Measurements from ENCODE around the gene DTYMK. TPM values are rescaled to one million over a fixed set of nuclear protein-coding genes. Genes with fewer than 3 reads are reported as not detected.

The DTYMK gene, protein sequence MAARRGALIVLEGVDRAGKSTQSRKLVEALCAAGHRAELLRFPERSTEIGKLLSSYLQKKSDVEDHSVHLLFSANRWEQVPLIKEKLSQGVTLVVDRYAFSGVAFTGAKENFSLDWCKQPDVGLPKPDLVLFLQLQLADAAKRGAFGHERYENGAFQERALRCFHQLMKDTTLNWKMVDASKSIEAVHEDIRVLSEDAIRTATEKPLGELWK
- polyA plus RNA-seq (2013, experiment 1 of 2; ENCODE audit: insufficient read length), result 46.1 TPM
- 42.9 TPM for polyA plus RNA-seq (2013, experiment 2 of 2; ENCODE audit: insufficient read length)

DNA sequence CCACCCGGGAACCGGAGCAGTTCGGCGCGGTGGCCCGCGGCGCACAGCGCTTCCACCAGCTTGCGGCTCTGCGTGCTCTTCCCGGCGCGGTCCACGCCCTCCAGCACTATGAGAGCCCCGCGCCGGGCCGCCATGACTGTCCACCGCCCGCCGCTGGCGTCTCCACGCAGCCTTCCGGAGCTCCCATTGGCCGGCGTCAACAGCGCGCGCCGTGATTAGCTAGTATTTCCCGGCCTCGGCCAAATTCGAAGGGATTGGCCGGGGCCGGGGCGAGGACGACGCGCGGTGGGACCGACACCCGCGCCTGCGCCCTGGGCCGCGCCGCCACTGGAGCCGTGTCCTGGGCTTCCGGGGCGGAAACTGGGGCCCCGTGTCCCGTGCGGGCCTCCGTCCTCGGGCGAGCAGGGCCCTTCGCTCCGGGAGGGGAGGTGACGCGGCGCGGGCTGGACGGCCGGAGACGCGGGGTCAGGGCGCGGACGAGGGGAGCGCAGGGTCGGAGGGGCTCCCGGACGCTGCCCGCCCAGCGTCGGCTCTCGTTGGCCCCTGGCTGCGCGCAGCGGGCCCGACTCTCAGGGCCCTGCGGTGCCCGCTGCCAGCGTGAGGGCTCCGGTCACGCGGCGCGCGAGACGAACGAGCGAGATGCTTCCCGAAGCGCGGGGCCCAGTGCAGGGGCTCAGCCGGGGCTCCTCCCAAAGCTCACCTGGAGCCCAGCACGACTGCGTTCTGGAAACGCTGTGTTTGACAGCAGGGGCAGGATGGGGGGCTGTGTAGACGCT lies at the start of gene DTYMK:
Gene DTYMK (minus strand): TSS at position 166 of the 776 bp plus-strand sequence. CDS start 32 bp downstream, at position 134.
- DNase-seq, result peak; percentile 97

DNA sequence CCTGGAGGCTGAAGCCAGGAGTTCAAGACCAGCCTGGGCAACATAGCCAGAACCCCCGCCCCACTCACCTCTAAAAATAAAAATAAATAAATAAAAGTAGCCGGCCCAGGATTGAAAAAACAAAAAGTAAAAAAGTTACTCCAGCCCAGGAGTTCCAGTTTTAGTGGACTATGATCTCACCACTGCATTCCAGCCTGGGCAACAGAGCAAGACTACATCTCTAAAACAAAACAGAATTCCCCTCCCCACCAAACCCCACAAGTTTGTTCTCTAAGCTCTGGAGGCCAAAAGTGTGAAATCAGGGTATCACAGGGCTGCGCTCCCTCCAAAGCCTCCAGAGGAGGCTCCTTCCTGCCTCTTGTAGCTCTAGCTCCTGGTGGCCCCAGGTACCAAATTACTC lies 49.5 kb upstream of the DTYMK start:
- DNase-seq, result no peak

DNA sequence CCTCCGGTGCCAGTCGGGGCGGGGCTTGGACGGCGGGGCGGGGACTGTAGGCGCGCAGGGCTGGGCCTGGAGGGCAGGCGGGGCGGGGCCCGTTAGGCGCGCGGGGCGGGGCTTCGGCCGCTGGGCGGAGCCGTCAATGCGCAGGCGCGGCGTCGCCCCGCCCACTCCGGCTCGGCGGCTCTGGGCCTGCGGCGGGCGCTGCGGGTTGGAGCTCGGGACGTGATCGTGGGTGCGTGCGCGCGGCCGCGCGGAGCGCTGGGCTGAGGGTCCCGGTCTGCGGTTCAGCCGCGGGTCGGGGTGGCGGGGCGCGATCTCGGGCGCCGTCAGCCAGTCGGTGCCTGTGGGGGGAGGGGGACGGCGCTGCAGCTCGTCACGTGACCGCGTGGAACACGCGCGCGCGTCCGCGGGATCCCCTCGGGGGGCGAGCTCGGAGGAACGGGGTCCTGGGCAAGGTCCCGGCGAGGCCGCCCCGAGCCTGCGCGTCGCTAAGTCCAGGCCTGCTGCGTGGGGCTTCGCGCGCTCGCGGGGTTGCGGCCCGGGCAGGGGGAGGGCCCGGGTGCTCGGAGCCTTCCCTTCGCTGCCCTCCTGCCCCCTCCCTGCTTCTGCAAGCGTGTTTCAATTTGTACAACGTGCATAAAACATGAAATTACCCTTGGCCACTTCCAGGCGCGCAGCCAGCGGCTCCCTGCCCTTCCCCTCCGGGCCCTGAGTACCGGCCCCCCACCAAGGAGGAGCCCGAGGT lies 48.0 kb upstream of the DTYMK start, which contains the start of gene D2HGDH:
Gene D2HGDH (plus strand): TSS at position 164 of the 742 bp plus-strand sequence. CDS start 595 bp downstream, outside the sequence.
- peak; percentile 87 for DNase-seq

DNA sequence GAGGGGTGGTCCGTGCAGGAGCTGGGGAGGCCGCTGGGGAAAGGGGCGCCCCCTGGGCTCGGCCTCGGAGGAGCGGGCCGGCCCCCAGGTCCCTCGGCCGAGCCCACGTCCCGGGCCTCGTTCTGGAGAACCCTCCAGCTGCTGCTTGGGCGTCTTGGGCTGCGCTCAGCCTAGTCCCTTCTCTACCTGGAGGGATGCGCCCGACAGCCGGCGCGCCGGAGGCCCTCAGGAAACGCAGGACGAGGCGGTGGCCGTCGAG lies 47.5 kb upstream of the DTYMK start:
- no peak for DNase-seq

DNA sequence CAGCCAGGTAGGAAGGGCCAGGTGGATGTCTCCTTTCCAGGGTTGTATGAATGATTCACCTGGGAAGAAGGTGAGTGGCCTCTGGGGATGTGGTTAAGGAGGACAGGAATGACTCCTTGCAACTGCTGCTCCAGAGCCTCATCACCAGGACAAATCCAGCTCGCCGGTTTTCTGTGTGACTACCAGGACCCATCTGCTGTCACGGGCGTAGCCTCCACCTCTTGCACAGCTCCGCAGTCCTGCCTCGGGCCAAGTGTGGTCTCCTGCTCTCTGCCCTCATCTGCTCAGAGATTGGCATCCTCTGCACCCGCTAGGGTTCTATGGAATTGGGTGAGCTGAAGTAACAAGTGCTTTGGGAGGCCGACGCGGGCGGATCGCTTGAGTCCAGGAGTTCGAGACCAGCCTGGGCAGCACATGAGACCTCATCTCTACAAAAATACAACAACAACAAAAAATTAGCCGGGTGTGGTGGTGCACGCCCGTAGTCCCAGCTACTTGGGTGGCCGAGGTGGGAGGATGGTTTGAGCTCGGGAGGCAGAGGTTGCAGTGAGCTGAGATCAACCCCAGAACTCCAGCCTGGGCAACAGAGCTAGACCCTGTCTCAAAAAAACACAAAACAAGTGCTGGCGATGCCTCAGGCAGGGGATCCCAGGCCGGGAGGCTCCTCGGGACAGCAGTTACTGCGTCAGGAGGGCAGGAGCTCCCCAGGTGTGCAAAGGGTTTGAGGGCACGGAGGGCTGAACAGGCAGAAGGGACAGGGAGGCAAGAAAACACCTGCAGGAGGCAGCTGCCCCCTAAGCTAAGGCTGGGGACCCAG lies 47.0 kb upstream of the DTYMK start:
- no peak for DNase-seq

DNA sequence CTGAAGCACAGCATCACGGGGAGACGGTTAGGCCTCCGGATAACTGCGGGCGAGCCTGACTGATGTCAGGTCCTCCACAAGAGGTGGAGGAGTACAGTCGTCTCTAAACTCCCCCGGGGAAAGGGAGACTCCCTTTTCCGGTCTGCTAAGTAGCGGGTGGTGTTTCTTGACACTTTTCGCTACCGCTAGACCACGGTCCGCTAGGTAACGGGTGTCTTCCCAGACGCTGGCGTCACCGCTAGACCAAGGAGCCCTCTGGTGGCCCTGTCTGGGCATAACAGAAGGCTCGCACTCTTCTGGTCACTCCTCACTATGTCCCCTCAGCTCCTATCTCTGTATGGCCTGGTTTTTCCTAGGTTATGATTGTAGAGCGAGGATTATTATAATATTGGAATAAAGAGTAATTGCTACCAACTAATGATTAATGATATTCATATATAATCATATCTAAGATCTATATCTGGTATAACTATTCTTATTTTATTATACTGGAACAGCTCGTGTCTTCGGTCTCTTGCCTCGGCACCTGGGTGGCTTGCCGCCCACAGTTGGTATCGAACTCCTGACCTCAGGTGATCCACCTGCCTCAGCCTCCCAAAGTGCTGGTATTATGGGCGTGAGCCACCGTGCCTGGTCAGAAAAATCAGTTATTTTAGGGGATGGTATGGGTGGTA lies 46.0 kb upstream of the DTYMK start:
- peak; percentile 39 for DNase-seq

DNA sequence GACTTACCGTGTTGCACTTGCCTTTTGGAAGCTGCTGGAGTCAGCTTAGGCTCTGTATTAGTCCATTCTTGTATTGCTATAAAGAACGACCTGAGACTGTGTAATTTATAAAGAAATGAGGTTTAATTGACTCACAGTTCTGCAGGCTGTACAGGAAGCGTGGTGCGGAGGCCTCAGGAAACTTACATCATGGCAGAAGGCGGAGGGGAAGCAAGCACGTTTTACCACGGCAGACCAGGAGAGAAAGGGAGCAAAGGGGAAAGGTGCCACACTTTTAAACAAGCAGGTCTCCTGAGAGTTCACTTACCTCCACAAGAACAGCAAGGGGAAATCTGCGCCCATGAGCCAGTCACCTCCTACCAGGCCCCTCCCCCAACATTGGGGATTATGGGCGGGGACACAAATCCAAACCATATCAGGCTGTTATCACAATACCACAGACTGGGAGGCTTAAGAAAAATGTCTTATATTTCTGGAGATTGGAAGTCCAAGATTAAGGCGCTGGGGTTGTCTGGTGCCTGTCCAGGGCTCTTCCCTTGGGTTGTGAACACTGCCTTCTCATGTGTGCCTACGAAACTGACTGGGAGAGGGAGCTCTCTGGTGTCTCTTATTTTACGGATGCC lies 44.2 kb upstream of the DTYMK start:
- DNase-seq, result no peak

DNA sequence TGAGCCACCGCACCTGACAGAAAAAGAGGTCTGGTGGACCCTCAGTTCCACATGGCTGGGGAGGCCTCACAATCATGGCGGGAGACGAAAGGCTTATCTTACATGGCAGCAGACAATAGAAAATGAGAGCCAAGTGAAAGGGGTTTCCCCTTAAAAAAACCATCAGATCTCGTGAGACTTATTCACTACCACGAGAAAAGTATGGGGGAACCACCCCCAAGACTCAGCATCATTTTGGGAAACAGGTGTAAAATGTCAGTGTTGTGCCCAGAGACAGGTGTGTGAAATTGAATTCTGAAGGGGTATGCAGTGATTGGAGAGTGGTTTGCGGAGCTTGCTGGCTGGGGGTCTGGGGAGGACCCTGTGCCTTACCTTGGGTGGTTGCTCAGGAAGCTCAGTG lies 43.3 kb upstream of the DTYMK start:
- DNase-seq, result no peak

DNA sequence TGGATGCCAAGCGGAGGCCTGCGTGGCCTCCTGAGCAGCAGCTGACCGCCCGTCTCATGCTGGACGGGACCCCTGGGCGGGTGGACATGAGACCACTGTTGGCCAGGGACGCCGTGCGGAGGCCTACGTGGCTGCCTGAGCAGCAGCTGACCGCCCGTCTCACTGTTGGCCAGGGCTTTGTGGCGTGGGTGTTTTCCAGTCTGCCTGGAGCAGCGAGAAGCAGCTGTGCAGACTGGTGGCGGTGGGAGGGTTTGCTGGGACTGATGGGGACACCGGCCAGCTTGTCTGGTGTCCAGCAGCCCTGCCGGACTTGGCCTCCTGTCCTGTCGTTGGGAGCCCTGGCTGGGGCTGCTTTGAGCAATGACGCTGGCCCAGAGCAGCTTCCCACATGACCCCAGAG lies 42.0 kb upstream of the DTYMK start:
- no peak for DNase-seq

DNA sequence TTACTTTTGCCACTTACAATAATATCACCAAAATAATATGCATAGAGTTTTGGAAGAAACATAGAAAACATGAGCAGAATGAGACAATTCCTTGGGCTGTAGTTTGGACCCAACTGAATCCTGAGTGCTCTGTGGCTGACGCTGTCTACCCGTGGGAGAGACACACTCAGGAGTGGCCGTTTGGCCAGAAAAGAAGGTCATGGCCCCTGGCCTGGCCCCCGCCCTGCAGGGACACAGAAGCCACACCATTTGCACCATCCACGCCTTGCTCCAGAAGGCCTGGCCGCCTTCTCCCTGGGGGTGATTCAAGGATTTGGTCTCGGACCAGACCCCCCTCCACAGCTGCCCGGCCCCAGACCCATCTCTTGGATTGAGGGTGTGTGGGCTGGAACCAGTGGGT lies 41.4 kb upstream of the DTYMK start:
- no peak for DNase-seq

DNA sequence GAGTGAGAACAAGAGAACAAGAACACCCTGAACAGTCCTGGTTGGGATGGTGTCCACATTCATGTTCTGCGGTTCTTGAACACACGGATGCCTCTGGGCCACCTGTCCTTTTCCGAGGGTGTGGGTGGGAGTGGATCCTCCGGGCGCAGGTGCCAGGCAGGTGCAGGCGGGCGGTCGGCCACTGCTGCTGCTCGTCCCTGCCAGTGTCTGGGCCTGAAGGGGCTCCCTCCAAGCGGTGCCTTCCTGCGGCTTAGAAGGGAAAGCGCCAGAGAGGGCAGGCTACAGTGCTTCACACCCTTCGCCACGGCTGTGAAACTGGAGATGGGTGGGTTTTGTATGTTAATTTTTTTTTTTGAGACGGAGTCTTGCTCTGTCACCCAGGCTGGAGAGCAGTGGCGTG lies 39.8 kb upstream of the DTYMK start:
- no peak for DNase-seq

DNA sequence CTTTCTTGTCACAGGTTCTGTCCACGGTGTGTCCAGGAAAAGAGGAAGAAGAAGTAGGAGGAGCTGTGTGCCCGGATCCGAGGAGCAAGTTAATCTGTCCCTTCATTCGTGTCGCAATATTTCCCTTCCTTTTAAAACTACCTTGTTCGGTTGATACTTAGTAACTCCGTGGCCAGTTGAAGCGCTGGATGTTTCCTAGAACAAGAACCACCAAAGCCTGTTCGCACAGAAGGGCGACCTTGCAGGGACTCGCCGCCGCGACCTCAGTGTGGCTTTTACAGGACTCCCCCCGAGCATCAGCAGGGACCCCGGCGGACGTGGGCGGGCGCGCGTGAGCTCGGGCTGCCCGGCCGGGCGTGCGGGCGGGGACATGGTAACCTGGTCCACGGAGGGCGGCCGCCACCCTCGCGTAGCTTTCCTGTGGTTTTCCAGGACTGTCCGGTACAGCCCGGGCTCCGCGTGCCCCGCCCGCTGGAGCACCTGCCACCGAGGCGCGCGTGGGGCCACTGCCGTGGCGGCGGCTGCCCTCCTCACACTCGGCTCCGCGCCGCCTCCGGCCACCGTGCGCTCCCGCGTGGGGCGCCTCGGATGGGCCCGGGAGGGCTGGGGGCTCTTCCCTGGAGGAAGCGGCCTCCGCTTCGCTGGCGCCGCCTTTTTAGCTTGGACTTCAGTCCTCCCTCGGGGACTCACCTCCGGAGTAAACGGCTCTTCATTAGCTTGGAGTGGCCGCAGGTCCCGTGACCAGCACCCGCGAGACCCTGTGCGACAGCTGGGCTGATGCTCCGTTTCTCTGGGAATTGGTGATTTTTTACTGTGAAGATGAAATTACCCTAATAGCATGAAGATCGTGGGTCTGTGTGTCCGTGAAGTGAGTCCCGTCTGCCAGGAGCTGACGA lies 38.6 kb upstream of the DTYMK start:
- DNase-seq, result no peak

DNA sequence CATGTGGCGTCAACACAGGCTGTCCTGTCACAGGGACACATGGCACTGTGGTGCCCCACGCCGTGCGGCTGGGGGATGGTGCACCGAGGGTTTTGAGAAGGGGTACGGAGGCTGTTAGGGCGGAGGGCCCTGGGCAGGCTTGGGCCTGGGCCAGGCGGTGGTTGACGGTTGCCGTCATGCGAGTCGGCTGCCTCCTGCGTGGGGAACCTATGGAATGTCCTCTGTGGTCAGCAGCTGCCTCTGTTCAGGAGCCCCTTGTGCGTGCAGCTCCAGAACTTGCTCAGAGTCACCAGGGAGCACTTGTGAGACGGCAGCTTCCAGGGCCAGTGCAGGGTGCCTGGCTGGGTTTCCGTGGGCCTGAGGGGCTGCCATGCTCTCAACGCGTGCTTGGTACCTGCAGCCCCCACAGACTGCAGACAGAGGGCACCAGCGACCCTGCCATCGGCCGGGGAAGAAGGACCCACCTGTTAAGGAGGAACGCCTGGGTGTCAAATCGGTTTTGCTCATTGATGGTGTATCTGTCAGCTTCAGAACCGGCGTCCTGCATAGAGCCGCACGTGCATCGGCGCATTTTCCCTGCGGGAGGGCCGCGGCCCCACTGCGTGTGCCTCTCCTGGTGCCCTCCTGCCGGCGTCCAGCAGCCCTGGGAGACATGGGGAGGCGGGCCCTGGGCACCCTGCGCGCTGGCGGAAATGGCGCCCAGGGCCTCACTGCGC lies 37.8 kb upstream of the DTYMK start:
- no peak for DNase-seq

DNA sequence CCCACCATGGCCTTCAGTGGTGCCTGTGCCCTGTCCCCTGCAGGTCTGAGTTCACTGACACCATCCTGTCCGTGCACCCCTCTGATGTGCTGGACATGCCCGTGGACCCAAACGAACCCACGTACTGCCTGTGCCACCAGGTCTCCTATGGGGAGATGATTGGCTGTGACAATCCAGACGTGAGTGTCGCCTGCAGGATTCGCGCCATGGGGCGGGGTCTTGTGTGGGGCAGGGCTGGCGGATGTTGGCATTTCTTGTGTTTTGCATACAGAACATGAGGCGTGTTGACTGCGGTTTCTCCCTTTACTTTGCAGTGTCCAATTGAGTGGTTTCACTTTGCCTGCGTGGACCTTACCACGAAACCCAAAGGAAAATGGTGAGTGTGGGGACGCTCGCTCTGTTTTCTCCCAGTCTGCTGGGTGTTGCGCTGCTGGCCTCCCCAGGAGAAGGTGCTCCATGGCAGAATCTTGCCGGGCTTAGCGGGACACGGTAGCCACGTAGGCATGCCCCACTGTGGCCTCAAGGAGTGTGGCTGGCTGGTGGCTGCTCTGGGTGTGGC lies 36.4 kb upstream of the DTYMK start:
- DNase-seq, result no peak

DNA sequence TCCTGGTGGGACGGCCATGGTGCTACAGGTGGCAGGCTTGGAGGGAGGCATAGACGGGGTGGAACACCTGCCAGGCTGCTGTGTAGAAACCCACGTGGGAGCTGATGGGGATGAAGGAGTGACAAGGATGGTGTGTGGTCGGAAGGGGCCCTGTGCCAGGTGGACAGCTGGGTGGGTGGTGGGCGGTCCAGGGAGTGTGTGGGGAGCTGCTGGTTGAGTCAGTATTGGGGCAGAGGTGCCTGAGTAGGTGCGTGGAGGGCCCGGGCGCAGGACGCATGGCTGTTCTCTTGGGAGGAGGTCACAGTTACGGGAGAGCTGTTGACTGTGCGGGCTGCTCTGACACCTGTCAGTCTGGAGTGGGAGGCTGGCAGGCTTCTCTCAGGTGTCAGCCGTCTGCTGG lies 35.2 kb upstream of the DTYMK start:
- DNase-seq, result no peak

DNA sequence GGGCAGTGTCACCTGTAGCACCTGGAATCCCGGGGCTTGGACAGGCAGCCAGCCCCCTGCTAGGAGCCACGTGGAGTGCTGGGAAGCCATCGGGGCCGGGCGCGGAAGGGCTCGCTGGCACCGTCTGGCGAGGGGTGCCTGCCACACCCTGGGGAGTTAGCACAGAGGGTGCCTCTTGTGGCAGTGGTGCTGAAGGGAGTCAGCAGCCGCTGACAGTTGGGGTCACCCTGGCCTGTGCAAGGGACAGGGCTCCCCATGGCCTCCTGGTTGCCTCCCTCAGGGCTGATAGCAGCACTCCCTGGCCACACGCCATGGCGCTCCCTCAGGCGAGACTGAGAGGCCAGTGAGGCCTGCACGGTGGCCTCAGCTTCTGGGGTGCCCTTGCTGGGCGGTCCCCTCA lies 33.9 kb upstream of the DTYMK start:
- DNase-seq, result no peak

DNA sequence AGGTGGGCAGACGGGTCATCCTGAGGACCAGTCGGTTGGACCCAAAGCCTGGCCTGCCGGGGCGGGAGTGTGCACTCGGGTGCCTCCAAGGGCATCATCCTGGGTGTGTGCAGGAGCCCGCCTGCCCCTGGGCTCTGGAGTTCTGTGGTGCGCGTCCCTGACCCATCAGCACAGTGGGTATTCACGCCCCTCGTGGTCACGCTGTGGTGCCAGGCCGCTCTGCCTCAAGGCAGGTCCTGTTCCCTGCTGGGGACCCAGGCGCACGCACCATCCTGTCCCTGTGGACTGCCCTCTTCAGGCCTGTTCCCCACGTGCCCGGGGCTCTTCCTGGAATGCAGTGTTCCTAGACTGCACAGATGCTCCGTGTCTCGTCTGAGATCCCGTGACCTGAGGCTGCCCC lies 33.5 kb upstream of the DTYMK start:
- no peak for DNase-seq

DNA sequence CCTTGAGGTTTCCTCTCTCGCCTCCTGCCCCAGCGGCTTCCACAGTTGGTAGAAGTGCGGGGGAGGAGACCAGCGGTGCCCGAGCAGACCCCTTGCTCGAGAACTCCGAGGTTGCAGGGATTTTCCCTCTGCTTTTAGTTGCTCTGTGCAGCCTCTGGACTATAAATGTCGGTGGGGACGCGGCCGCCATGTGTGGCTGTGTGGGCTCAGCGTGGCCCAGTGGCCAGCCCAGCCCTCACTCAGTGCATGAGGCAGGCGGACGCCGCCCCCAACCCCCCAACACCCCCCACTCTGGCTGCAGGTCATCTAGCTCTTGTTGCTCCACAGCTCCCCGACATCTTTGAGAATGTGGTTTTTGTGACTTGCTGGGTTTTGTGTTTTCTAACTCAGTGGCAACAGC lies 32.5 kb upstream of the DTYMK start:
- no peak for DNase-seq

DNA sequence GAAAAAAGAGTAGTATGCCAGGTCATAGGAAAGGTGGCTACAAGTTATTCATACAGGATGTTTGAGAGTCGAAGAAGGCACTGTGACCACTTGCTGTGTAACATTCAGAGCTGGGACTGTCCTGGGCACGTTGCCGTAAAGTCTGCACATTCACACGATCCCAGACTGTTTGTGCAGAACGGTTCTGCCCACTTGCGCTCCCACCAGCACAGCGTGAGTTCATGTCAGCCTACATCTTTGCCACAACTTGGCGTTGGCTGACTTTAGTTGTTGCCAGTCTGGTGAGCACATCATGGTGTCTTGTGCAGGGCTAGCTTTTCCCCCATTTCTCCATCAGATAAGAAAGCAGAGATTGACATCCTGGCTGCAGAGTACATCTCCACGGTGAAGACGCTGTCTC lies 22.3 kb upstream of the DTYMK start:
- no peak for DNase-seq

DNA sequence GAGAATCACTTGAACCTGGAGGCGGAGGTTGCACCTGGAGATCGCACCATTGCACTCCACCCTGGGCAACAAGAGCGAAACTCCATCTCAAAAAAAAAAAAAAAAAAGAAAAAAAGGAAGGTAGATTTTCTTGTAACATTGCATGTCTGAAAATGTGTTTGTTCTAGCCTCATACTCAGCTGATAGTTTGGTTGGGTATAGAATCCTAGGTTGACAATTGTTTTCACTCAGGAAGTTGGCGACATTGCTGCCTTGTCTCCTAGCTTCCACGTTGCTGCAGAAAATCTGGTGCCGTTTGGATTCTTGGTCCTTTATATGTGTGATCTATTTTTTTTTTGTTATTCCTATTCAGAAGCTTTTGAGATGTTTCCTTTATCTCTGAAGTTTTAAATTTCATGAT lies 19.9 kb upstream of the DTYMK start:
- no peak for DNase-seq

Data from fibroblast of skin of scalp (primary cell).